ENCODE data around the gene TRNT1.

GRCh38 chr3:3189961-3190360 is 63.2 kb downstream of the TRNT1 start:
- TF ChIP-seq CTCF (IDR thresholded peaks at IDR 0.05 in 8 of 11, conservative IDR thresholded peaks at IDR 0.05 in 3 of 11): no peak
- no peak for TF ChIP-seq POLR2AphosphoS5 (IDR thresholded peaks at IDR 0.05)
- no peak for TF ChIP-seq POLR2A (IDR thresholded peaks at IDR 0.05)
